ACC112 (cell line): Measurements from ENCODE around the gene ALDOC.
A peak's percentile ranks its signal among the peaks of the same experiment; 100 is the strongest.

Source experiments
- H2AFZ ChIP-seq: fragments of 200-600 bp; sonication (generic); one replicate; pipeline ENCODE4 v1.6.0; 2017; ENCODE audit warnings: antibody characterized with exemption, low read length; ENCODE audit not compliant: unreplicated experiment
- H3K27ac ChIP-seq: fragments of 200-600 bp; sonication (generic); 2 replicates; pipeline ENCODE4 v1.5.1; 2014; ENCODE audit warnings: low read depth, mild to moderate bottlenecking, antibody characterized with exemption, low read length, moderate library complexity
- H3K27me3 ChIP-seq: fragments of 200-600 bp; sonication (generic); 2 replicates; pipeline ENCODE4 v1.6.1; 2014; ENCODE audit warnings: mild to moderate bottlenecking, antibody characterized with exemption, low read length, moderate library complexity, mixed read lengths; ENCODE audit not compliant: insufficient read depth
- H3K36me3 ChIP-seq: fragments of 200-600 bp; sonication (generic); 2 replicates; pipeline ENCODE4 v1.6.1; 2016; ENCODE audit warnings: mild to moderate bottlenecking, antibody characterized with exemption, low read length, moderate library complexity, mixed read lengths; ENCODE audit not compliant: insufficient read depth
- H3K4me1 ChIP-seq: fragments of 200-600 bp; sonication (generic); one replicate; pipeline ENCODE4 v1.6.1; 2016; ENCODE audit warnings: low read length, mixed read lengths; ENCODE audit not compliant: insufficient read depth, unreplicated experiment, control insufficient read depth
- H3K4me3 ChIP-seq: fragments of 200-600 bp; sonication (generic); 2 replicates; pipeline ENCODE4 v1.5.1; 2014; ENCODE audit warnings: mild to moderate bottlenecking, low read depth, low read length
- H3K79me2 ChIP-seq: fragments of 200-600 bp; sonication (generic); one replicate; pipeline ENCODE4 v1.6.0; 2016; ENCODE audit warnings: low read length; ENCODE audit not compliant: control insufficient read depth, unreplicated experiment, insufficient read depth

Gene ALDOC

DNA sequence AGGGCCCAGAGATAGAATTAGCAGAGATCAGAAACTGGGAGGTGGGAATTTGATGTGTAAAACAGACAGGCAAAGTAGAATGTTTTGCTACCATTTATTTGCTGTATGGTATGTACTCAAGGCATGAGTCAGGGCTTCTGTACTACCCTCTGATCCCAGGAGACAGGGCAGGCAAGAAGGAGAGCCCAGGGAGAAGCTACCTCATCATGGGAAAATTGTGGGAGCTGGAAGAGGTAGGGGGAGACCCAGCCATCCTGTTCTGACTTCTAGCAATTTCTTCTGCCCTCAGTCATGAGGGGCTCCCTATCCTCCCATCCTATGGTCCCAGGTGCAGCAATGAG, 3.7 kb downstream of the ALDOC start:
- no peak overlapping the region for H2AFZ ChIP-seq
- peaks cover 3% of the 10 kb centered on the region; the same call in 1 of the 2 replicates for H3K36me3 ChIP-seq
- H3K4me3 ChIP-seq = no peak overlapping the region
- H3K4me1 ChIP-seq = peaks cover 27% of the 10 kb centered on the region
- peaks cover 8% of the 10 kb centered on the region for H3K79me2 ChIP-seq
- H3K27me3 ChIP-seq = no peaks in the 10 kb centered on the region
- H3K27ac ChIP-seq = no peak overlapping the region

DNA sequence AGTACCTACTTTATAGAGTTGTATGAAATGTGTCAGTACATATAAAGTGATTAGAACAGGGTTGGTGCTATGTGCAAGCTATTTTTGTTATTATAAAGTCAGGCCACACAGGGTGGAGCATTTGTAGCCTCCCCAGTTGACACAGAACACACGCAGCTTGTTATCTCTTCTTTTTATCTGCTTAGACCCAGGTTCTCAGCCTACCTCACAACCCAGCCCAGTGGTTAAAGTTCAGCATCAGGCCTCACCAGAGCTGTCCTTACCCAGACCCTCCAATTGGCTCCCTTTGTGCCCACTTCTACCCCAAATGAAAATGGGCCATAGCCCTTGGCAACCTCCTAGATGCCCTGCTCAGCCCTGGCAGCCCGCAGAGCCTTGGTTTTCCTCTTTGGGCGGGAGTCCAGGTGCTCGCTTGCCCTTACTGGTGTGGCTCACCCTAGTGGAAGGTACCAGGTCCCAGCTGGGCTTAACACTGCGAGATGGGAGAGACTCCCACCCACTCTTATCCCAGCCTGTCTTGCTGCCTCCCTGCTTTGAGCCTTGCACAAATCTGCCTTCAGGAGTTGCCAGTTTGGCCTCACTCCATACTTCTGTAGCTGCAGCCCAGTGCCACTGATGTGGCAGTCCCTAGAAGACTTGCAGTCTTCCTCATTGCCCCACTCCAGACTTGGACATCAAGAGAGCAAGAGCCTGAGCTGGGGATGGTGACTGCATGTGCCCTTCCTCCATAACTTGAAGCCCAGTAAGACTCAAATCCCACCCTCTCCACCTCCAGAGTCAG, 4.2 kb downstream of the ALDOC start:
- Histone ChIP-seq H3K27ac (no peak overlapping the region), H3K79me2 (peaks cover 8% of the 10 kb centered on the region), H2AFZ (peak overlapping the region; percentile 99)

DNA sequence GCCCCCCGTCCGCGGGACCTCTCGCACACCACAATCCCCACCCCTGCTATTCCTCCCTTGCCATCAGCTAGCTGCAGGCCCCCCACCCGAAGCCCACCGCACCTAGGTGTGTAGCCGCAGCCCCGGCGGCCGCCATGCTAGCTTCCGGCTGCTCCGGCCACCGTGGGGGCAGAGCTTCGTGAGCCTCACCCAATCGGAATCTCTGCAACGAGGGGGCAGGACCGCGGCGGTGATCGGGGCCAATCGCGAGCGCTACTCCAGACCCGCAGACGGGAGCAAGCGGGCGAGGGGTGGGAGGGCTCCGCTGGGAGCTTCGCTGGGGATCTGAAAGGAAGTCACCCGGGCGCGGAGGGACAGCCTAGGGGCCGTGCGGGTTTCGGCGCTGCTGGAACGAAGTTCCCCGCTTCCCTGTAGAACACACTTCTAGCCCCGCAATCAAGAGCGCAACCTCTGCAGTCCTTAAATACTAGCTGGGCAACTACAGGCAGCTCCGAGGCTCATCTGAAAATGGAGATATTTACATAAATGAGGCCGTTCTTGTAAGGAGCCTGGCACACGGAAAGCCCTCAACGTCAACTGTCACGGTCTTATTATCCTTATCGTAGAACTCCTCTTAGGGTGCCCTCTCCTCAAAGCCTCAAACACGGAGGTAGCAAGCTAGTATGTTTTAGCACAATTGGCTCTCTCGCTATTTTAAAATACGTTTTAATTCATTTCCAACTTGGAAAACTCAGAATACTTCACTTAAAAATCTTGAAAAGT, 5.2 kb downstream of the ALDOC start, which contains the start of gene PIGS:
PIGS (minus strand) TSS at position 164 of the 762 bp plus-strand sequence; CDS start at position 136, 28 bp downstream.
- peaks cover 8% of the 10 kb centered on the region for H3K79me2 ChIP-seq

More for the DNA sequence above, 4.2 kb downstream of the ALDOC start:
- Histone ChIP-seq H3K4me3 (peak overlapping the region; percentile 92), H3K27me3 (no peaks in the 10 kb centered on the region), H3K36me3 (no peaks in the 10 kb centered on the region; the same call in 1 of the 2 replicates), H3K4me1 (peaks cover 27% of the 10 kb centered on the region)

DNA sequence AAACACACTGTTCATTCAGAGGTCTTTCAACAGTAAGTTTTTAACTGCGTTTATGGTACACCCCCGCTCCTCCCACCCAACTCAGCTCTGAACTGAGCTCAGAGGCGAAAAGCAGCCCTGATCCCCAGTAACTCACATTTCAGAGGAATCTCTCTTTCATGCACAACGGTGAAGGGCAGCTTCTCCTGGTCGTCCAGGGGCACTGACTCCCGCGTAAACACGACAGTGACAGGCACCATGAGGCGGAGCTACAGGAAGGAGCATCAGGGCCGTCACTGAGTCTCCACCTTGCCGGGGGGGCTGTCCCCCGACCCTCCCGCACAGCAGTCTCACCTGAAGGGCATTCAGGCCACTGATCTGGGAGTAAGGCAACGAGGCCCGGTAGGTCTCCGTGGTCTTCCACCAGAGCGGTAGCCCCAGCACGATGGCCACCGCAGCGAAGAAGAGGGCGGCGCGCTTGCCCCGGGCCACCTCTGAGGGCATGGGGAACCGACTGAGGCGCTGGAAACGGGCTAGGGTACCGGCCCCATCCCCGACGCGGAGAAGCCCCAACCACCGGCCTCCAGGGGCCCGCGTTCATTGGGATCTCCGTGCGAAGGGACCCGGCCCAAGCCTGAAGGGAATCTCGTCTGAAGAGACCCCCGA, 5.9 kb downstream of the ALDOC start:
- Histone ChIP-seq H3K4me3 (peak overlapping the region; percentile 92), H3K27ac (no peak overlapping the region), H3K79me2 (peaks cover 8% of the 10 kb centered on the region), H3K36me3 (no peaks in the 10 kb centered on the region), H3K27me3 (no peaks in the 10 kb centered on the region), H2AFZ (peak overlapping the region; percentile 86), H3K4me1 (peaks cover 23% of the 10 kb centered on the region)

More for the DNA sequence above, 5.2 kb downstream of the ALDOC start, which contains the start of gene PIGS:
- Histone ChIP-seq H3K27ac (no peak within 1 kb of the TSS), H2AFZ (peak within 1 kb of the TSS; percentile 99), H3K27me3 (no peaks in the 10 kb centered on the region), H3K4me3 (peak within 1 kb of the TSS; percentile 92), H3K36me3 (no peaks in the 10 kb centered on the region), H3K4me1 (peaks cover 23% of the 10 kb centered on the region)

DNA sequence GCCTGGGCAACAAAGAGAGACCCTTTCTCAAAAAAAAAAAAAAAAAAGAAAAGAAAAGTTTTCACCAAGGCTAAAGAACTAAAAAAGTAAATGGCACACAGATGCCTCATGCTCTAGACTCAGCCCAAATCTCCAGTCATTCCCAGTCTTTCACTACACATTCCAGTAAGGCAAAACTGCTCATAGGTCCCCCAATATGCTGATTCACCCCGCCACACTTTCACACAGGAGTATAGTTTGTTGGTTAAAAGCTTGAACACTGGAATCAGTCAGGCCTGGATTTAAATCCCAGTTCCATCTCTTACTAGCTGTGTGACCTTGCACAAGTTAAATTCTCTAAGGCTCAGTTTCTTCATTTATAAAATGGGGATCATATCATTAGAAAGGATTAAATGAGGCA, 7.2 kb downstream of the ALDOC start:
- Histone ChIP-seq H3K27me3 (no peaks in the 10 kb centered on the region), H2AFZ (no peak overlapping the region), H3K4me1 (peaks cover 23% of the 10 kb centered on the region), H3K27ac (no peak overlapping the region), H3K36me3 (no peaks in the 10 kb centered on the region), H3K4me3 (peak overlapping the region; percentile 92; the same call in 1 of the 2 replicates), H3K79me2 (peaks cover 8% of the 10 kb centered on the region)

DNA sequence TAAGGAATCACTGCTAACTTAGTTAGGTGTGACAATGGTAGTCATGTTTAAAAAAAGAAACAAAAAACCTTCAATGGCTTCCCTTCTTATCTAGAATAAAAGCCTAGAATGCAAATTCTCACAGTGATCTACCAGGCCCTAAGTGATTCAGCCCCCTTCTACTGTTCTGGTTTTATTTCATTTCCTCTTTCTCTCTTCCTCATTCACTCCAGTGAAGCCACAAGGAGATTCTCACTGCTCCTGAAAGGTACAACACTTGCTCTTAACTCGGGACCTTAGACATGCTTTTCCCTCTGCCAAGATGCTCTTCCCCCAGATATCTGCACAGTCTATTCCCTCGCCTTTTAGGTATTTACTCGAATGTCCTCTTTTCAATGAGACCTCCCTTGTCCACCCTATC, 9.1 kb downstream of the ALDOC start:
- Histone ChIP-seq H3K4me1 (peaks cover 22% of the 10 kb centered on the region), H3K27me3 (no peaks in the 10 kb centered on the region), H3K79me2 (peaks cover 8% of the 10 kb centered on the region), H2AFZ (no peak overlapping the region), H3K27ac (no peak overlapping the region), H3K4me3 (no peak overlapping the region), H3K36me3 (no peaks in the 10 kb centered on the region)

DNA sequence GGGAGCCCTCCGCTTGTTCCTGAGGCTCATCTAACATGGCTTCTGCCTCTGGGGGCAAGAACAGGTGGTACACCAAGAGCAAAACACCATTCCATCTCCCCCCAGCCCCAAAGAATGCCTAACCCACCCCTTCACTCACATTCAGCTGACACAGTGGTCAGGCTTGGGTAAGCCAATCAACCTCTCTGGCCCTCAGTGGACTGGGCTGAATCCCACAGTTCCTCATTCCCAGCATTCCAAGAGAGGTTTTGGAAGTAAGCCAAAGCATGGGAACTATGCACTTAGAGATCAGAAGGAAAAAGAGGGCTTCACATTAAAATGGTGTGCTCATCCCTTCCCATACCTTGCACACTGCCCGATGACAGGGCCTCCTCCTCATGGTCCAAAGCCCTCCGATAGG, 13.2 kb downstream of the ALDOC start:
- Histone ChIP-seq H3K27ac (no peak overlapping the region), H3K36me3 (no peaks in the 10 kb centered on the region), H3K79me2 (no peaks in the 10 kb centered on the region), H2AFZ (no peak overlapping the region), H3K4me3 (no peak overlapping the region), H3K4me1 (peaks cover 6% of the 10 kb centered on the region), H3K27me3 (no peaks in the 10 kb centered on the region)

DNA sequence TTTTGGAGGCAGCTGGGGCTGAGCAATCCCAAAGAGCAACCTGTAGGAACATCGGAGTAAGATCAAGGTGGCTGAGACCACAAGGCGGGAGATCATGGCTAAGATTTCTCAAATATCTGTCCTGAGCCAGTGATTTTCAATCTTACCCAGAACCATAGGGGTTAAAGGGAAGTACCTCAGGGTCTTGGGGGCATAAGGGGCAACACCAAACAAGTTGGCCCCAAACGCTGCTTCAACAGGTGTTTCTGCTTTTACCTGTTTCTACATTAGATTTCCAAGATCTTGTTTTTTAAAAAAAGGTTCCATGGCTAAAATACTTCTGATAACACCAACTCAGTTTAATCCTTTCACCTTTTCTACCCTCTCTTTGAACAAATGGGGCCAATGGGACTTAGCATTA, 21.7 kb downstream of the ALDOC start:
- Histone ChIP-seq H3K36me3 (peaks cover 6% of the 10 kb centered on the region; the same call in 1 of the 2 replicates), H3K27ac (no peak overlapping the region), H3K79me2 (no peaks in the 10 kb centered on the region), H2AFZ (no peak overlapping the region), H3K4me1 (no peaks in the 10 kb centered on the region), H3K4me3 (no peak overlapping the region), H3K27me3 (no peaks in the 10 kb centered on the region)

DNA sequence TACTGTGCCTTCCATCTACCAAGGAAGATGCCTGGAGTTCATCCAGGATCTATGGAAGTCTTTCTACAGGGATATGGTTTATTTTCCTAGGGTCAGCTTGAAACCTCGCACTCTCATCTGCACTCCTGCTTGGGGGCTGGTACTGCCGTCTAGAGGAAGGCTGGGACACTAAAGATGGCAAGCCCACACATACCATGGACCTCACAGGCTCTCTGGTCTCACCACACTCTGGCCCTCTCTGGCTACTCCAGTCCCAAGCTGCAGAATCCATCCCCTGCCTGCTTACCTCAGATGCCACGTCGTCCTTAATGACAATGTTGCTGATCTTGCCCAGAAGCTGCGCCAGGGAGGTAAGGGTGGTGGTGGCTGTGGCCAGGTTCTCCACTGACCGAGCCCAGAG, 22.1 kb downstream of the ALDOC start:
- H2AFZ ChIP-seq = no peak overlapping the region
- no peak overlapping the region for H3K27ac ChIP-seq
- no peaks in the 10 kb centered on the region for H3K79me2 ChIP-seq
- H3K36me3 ChIP-seq = peaks cover 6% of the 10 kb centered on the region; the same call in 1 of the 2 replicates
- no peak overlapping the region for H3K4me3 ChIP-seq
- H3K4me1 ChIP-seq = no peaks in the 10 kb centered on the region
- H3K27me3 ChIP-seq = no peaks in the 10 kb centered on the region

DNA sequence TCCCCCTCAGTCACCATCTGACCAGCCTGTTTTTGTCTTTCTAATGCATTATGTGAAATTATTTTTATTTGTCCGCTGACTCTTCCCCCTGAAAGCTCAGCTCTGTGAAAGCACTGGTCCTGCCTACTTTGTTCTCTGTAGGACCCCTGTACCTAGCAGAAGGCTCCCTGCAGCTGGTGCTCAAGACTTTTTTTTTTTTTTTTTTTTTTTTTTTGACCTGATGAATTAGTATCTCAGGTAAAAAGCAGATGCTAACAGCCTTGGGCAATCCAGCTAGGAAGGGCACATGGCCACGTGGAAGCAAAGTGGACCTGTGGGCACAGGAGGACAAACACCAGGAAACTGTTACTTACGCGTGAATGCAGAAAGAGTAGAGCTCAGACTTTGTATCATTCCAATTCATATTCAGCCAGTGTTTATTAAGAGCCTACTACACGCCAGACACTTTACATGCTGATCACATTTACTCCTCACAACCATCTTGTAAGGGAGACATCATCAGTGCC, 23.6 kb downstream of the ALDOC start:
- no peaks in the 10 kb centered on the region for H3K27me3 ChIP-seq
- H3K36me3 ChIP-seq = peaks cover 6% of the 10 kb centered on the region; the same call in 1 of the 2 replicates
- H3K4me3 ChIP-seq = peak overlapping the region; percentile 92; the same call in 1 of the 2 replicates
- no peak overlapping the region for H3K27ac ChIP-seq
- no peak overlapping the region for H2AFZ ChIP-seq
- H3K79me2 ChIP-seq = no peaks in the 10 kb centered on the region
- no peaks in the 10 kb centered on the region for H3K4me1 ChIP-seq
